OCI-LY7 (cell line): ENCODE data around the gene NSL1. TPM values are rescaled to one million over a fixed set of nuclear protein-coding genes. Genes with fewer than 3 reads are reported as not detected.

Experiments
- BruUV-seq: library from RNA; stranded (reverse); fragments of 400-500 nt; replicated peaks from 2 replicates; lab custom pipeline; 2021; lab: Mats Ljungman, UMichigan
- CTCF ChIA-PET: fragments of 300-600 bp; sonication (Branson Sonifier 250); formaldehyde crosslinking; loops from one replicate; lab custom pipeline; 2022; ENCODE audit warnings: antibody characterized with exemption; ENCODE audit not compliant: unreplicated experiment; lab: Charles Lee
- POLR2A ChIA-PET: fragments of 300-600 bp; sonication (Branson Sonifier 250); formaldehyde crosslinking; loops from one replicate; lab custom pipeline; 2022; ENCODE audit warnings: antibody characterized with exemption; lab: Charles Lee
- DNase-seq: peaks from one replicate; pipeline ENCODE4 v3.0.0-alpha.2; 2015; ENCODE audit warnings: low spot score
- H2AFZ ChIP-seq: fragments of 200-600 bp; sonication (generic), shearing (Covaris generic); 2 replicates; pipeline ENCODE4 v1.6.1; 2014; ENCODE audit warnings: mild to moderate bottlenecking, antibody characterized with exemption, low read length, moderate library complexity
- H3K27ac ChIP-seq: fragments of 200-600 bp; sonication (generic); 2 replicates; pipeline ENCODE4 v1.5.1; 2014; ENCODE audit warnings: mixed run types, low read depth, mild to moderate bottlenecking, moderate library complexity, low read length, inconsistent platforms; ENCODE audit not compliant: poor library complexity, severe bottlenecking
- H3K36me3 ChIP-seq: fragments of 200-600 bp; sonication (generic); 2 replicates; pipeline ENCODE4 v1.6.1; 2014; ENCODE audit warnings: mild to moderate bottlenecking, antibody characterized with exemption, low read length, moderate library complexity, mixed read lengths; ENCODE audit not compliant: insufficient read depth
- H3K4me1 ChIP-seq: fragments of 200-600 bp; sonication (generic); 2 replicates; pipeline ENCODE4 v1.5.1; 2014; ENCODE audit warnings: mild to moderate bottlenecking, low read length; ENCODE audit not compliant: insufficient read depth, poor library complexity, severe bottlenecking
- H3K4me2 ChIP-seq: fragments of 200-600 bp; sonication (generic); 2 replicates; pipeline ENCODE4 v1.6.1; 2014; ENCODE audit warnings: mild to moderate bottlenecking, low read length
- H3K4me3 ChIP-seq: fragments of 200-600 bp; sonication (generic); 2 replicates; pipeline ENCODE4 v1.5.1; 2014; ENCODE audit warnings: mild to moderate bottlenecking, low read depth, low read length; ENCODE audit not compliant: poor library complexity, severe bottlenecking
- H3K79me2 ChIP-seq: fragments of 200-600 bp; sonication (generic); 2 replicates; pipeline ENCODE4 v1.6.1; 2016; ENCODE audit warnings: low read depth, mild to moderate bottlenecking, low read length, moderate library complexity, mixed read lengths; ENCODE audit not compliant: insufficient read depth
- H3K9me2 ChIP-seq: fragments of 200-600 bp; sonication (generic); 2 replicates; pipeline ENCODE4 v1.6.1; 2016; ENCODE audit warnings: mild to moderate bottlenecking, low read length, mixed read lengths; ENCODE audit not compliant: insufficient read depth
- H3K9me3 ChIP-seq: fragments of 200-600 bp; sonication (generic); 2 replicates; pipeline ENCODE4 v1.6.1; 2014; ENCODE audit warnings: mild to moderate bottlenecking, mixed run types, low read length, mixed read lengths
- H4K20me1 ChIP-seq: fragments of 200-600 bp; sonication (generic); 2 replicates; pipeline ENCODE4 v1.6.1; 2014; ENCODE audit warnings: mild to moderate bottlenecking, antibody characterized with exemption, low read length, moderate library complexity, mixed read lengths; ENCODE audit not compliant: insufficient read depth
- EZH2phosphoT487 ChIP-seq: fragments of 200-600 bp; sonication (generic); IDR thresholded peaks from 2 replicates; pipeline ENCODE4 v1.6.1; 2018; ENCODE audit warnings: low read depth, borderline replicate concordance, mild to moderate bottlenecking, mixed run types, antibody characterized with exemption, low read length, moderate library complexity, mixed read lengths
- intact Hi-C: fragments of 100-400 bp; cut with micrococcal nuclease; formaldehyde crosslinking; loops from one replicate; pipeline ENCODE4 v1.10.0; 2022; ENCODE audit not compliant: unreplicated experiment
- total RNA-seq, 2 experiments: library from RNA; depleted of rRNA in 1 of 2; stranded (reverse); fragments of >200 nt in 1 of 2; shearing (Covaris generic) in 1 of 2; gene quantifications; 2 replicates each; pipeline ENCODE4 v1.2.3, GENCODE V29; 2014 to 2022
- TF ChIP-seq, protein P1 (sequence below): fragments of 200-600 bp; sonication (generic); conservative IDR thresholded peaks from 2 replicates; pipeline ENCODE4 v1.5.1; 2014; ENCODE audit warnings: mild to moderate bottlenecking, antibody characterized with exemption, low read length, moderate library complexity, mixed read lengths

NSL1 gene
- total RNA-seq, 2 experiments from 2014 or later: 66.8 to 70.9 TPM

DNA sequence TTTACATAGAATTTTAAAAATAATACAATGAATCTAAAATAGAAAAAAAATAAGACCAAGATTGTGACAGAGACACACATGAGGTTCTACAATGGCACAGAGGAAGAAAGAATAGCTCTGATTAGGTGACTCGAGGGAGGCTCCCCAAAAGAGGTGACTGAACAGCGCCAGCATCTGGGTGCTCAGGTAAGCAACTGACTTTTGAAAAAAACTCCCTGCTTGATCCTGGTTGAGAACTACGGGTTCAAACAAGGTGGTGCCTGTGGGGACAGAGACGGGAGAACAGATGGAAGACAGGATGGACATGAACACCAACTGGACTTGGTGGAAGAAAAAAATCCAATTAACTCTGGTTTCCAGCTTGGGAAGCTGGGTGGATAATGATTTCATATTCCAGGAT is 114.4 kb downstream of the NSL1 start:
- H3K4me3 ChIP-seq: no peak overlapping the region
- POLR2A ChIA-PET: interaction anchor here (0.9 to 1.4 kb wide), 3 partner anchors 54 to 69 kb away, joined by 3 read pairs; partner anchors contain the start of gene ATF3
- peaks cover 12% of the 10 kb centered on the region for H3K4me1 ChIP-seq
- H2AFZ ChIP-seq: no peak overlapping the region
- H3K36me3 ChIP-seq: no peaks in the 10 kb centered on the region
- H3K27ac ChIP-seq: no peak overlapping the region
- CTCF ChIA-PET: interaction anchor here (1.0 kb wide), 1 partner anchor 12 kb away, joined by 4 read pairs; no protein-coding TSS in a partner anchor
- H3K79me2 ChIP-seq: no peaks in the 10 kb centered on the region
- intact Hi-C loops: no loop called here
- BruUV-seq: no TSS peak
- H4K20me1 ChIP-seq: no peaks in the 10 kb centered on the region
- no peak for DNase-seq
- H3K4me2 ChIP-seq: no peak overlapping the region
- TF ChIP-seq EZH2phosphoT487: no peak
- TF ChIP-seq, protein P1, sequence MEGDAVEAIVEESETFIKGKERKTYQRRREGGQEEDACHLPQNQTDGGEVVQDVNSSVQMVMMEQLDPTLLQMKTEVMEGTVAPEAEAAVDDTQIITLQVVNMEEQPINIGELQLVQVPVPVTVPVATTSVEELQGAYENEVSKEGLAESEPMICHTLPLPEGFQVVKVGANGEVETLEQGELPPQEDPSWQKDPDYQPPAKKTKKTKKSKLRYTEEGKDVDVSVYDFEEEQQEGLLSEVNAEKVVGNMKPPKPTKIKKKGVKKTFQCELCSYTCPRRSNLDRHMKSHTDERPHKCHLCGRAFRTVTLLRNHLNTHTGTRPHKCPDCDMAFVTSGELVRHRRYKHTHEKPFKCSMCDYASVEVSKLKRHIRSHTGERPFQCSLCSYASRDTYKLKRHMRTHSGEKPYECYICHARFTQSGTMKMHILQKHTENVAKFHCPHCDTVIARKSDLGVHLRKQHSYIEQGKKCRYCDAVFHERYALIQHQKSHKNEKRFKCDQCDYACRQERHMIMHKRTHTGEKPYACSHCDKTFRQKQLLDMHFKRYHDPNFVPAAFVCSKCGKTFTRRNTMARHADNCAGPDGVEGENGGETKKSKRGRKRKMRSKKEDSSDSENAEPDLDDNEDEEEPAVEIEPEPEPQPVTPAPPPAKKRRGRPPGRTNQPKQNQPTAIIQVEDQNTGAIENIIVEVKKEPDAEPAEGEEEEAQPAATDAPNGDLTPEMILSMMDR: peak; percentile 32; the same call in 1 of the 2 replicates
- H3K9me3 ChIP-seq: no peaks in the 10 kb centered on the region
- no peaks in the 10 kb centered on the region for H3K9me2 ChIP-seq

Other genes with a start within 250 kb of the NSL1 start
- 2.7 and 4.7 TPM in 2 replicates for gene ATF3, start 183.0 kb downstream of the NSL1 start, total RNA-seq (2014; rRNA removed; shearing (Covaris generic))
- gene ATF3, start 183.0 kb downstream of the NSL1 start, total RNA-seq (2022): 2.9 and 3.7 TPM in 2 replicates
- gene BATF3, start 91.9 kb downstream of the NSL1 start, total RNA-seq (2014; rRNA removed; shearing (Covaris generic)): 2.1 and 2.3 TPM in 2 replicates
- gene BATF3, start 91.9 kb downstream of the NSL1 start, total RNA-seq (2022): 3.1 and 4.2 TPM in 2 replicates
- 35.4 and 36.1 TPM in 2 replicates for gene TATDN3, start 117 bp upstream of the NSL1 start, total RNA-seq (2014; rRNA removed; shearing (Covaris generic))
- 52.5 and 54.2 TPM in 2 replicates for gene TATDN3, start 117 bp upstream of the NSL1 start, total RNA-seq (2022)
- gene SPATA45, start 55.9 kb upstream of the NSL1 start, total RNA-seq (2014; rRNA removed; shearing (Covaris generic)): 0.82 TPM in 1 of 2 replicates, not detected in the other
- gene SPATA45, start 55.9 kb upstream of the NSL1 start, total RNA-seq (2022): 0.74 and 2.0 TPM in 2 replicates
- 10.4 and 22.4 TPM in 2 replicates for gene FLVCR1, start 66.5 kb upstream of the NSL1 start, total RNA-seq (2014; rRNA removed; shearing (Covaris generic))
- 16.5 and 21.2 TPM in 2 replicates for gene FLVCR1, start 66.5 kb upstream of the NSL1 start, total RNA-seq (2022)
- 3.4 and 7.3 TPM in 2 replicates for gene VASH2, start 158.8 kb upstream of the NSL1 start, total RNA-seq (2014; rRNA removed; shearing (Covaris generic))
- gene VASH2, start 158.8 kb upstream of the NSL1 start, total RNA-seq (2022): 7.4 and 7.5 TPM in 2 replicates
- 24.1 and 40.1 TPM in 2 replicates for gene ANGEL2, start 224.1 kb upstream of the NSL1 start, total RNA-seq (2014; rRNA removed; shearing (Covaris generic))
- 42.7 and 50.8 TPM in 2 replicates for gene ANGEL2, start 224.1 kb upstream of the NSL1 start, total RNA-seq (2022)